HG02885 (cell line): Measurements from ENCODE around the gene PORCN.
A peak's percentile ranks its signal among the peaks of the same experiment; 100 is the strongest.

Experiments
- ATAC-seq: cut with Tn5 transposase; IDR thresholded peaks from one replicate; pipeline ENCODE4 v1.9.1; 2021; ENCODE audit warnings: mild to moderate bottlenecking; ENCODE audit not compliant: unreplicated experiment, poor library complexity

The PORCN gene

DNA sequence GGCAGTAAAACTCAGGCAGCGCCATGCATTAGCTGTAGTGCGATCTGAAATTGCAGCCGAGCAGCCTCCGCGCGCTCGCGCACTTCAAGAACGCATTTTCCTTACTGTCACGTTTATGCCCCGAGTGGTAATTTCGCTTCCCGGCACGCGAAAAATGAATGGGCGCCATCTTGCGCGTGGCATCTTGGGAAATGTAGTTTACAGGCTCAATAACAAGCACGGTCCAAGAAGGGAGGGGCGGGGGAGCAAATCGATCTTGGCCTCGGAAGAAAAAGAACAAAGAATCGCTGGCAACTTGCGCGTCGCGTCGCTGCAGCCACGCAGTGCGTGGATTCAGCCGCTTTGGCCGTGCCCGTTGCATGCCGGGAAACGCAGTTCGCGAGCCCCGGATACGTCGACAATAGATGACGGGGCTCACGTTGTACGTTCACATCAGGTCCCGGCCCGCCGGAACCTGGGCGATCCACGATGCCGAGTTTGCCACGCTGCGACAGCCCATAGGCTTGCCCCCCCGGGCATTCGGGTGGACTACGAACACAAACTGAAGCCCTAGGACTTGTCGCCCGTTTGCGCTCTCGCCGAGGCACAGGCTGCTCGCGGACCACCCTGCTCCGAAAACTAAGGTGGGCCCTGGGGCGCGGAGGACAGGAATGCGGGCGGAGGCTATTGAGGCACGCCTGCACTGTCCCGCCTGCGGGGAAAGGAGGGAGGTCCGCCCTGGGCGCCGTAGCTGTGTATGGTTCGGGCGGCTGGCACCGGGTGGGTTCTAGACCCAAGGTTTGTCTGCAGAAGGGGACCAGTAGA is 32.8 kb upstream of the PORCN start, which contains the start of gene FTSJ1:
FTSJ1 (plus strand) TSS at position 426 of the 804 bp plus-strand sequence. CDS start 1,849 bp downstream, outside the sequence.
- peak; percentile 87 for ATAC-seq

DNA sequence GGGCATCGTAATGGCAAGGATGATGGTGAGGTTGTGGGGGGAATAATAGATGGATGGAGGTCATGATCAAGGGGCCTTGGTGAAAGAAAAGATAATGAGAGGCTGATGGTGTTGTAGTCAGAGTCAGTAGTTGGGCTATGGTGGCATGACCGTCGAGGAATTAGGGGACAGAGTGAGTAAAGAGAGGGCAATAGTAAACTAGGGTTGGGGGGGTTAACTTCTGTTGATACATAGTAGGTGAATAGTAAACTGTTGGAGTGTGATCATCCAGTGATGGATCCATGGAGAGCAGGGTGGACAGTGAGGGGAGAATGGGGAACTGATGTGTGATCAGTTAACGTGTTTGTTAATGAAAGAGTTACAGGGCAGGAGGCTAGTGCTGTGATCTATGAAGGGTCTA is 31.9 kb upstream of the PORCN start:
- ATAC-seq = no peak

DNA sequence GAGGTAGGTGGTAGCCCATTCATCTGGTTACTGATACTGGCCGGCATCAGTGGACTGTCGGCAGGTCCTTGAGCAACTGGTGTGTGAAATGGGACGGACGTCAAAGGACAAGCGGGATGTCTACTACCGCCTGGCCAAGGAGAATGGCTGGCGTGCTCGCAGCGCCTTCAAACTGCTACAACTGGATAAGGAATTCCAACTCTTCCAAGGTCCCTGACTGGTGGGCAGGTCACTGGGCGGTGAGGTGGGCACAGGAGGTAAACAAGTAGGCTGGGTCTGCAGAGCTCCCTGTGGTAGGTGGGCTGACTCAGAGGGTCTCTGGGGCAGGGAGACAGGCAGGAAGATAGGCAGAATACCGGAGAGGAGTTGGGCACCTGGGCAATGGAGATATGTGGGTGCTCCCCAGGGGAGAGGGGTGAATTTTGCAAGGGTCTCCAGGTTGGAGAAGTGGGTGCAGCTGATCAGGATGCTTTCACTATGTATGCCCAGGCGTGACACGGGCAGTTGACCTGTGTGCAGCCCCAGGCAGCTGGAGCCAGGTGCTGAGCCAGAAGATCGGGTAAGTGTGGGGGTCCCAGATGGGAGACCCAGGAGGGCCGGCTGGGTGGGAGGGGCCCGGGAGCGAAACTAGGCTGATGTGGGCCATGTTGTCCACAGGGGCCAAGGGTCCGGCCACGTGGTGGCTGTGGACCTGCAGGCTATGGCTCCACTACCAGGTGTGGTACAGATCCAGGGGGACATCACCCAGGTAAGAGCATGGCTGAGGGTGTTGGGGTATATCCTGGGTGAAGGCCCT is 30.6 kb upstream of the PORCN start:
- no peak for ATAC-seq

DNA sequence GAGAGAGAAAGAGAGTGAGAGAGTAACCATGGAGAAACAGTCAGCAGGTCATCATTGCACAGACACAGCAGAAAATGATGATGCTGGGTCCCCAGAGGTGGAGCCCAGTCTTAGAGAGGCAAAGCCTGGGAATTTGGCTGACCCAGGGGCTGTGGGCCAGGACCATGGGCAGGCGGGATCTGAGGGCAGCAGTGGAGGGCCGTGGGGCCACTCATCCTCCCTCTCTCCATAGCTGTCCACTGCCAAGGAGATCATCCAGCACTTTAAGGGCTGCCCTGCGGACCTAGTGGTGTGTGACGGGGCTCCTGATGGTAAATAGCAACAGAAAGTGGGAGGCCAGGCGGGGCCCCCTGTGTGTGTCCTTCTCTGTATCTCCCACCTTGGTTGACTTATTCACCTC is 30.0 kb upstream of the PORCN start:
- ATAC-seq = no peak

DNA sequence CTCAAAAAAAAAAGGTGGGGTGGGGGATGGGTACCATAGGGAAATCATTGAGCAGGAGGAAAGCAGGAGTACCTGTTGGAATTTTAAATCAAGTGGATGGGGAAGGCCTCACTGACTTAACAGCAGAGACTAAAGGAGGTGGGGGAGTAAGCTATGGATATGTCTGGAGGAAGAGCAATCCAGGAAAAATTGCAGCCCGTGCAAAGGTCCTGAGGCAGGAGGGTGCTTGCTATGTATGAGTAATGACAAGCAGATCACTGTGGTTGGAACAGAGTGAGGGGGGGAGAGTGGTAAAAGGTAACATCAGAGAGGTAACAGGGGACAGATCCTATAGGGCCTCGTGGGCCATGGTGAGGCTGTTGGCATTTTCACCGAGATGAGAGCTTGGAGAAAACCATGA is 28.6 kb upstream of the PORCN start:
- ATAC-seq = no peak

DNA sequence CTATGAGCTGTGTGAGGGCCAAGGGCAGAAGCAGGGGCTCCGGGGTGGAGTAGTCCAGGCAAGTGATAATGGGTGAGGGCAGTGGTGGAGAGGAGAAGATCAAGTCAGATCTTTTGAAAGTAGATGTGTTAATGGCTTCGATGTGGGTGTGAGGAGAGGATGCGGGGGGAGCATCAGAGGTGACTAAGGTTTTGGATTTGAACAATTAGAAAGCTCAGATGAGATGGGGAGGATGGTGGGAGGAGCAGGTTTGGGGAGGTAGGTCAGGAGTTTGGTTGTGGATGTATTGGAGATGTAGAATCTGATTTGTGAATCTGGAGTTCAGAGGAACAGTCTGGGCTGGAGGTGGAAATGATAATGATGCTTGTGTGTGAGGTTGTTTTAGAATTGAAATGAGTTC is 28.2 kb upstream of the PORCN start:
- no peak for ATAC-seq

DNA sequence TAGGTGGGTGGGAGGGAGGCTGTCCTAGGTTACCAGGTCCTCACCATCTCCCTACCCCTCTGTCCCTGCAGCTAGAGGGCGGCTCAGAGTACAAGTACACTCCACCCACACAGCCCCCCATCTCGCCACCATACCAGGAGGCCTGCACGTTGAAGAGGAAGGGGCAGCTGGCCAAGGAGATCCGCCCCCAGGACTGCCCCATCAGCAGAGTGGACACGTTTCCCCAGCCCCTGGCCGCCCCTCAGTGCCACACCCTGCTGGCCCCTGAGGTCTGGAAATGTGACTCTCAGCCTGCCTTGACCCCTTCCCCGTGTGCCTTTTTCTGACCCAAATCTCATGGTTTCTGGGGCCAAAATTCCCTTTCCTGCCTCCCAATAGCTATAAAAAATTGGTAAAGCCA is 26.3 kb upstream of the PORCN start:
- ATAC-seq = no peak

DNA sequence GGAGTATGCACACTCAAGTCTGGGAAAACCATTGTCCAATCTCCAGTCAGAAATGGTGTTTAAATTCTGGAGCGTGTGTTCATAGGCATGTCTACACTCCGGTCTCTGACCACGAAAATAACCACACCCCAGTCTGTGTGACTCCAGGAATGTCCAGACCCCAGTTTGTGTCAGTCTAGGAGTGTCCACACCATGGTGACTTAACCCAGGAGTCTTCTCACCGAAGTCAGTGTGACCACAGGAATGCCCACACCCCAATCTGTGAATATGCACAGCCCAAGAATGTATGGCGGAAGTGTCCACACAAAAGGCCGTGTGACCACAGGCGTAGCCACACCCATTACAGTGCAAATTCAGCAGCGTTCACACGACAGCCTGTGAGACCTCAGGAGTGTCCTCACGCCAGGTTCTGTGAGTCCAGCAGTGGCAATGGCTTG is 21.4 kb upstream of the PORCN start:
- no peak for ATAC-seq

DNA sequence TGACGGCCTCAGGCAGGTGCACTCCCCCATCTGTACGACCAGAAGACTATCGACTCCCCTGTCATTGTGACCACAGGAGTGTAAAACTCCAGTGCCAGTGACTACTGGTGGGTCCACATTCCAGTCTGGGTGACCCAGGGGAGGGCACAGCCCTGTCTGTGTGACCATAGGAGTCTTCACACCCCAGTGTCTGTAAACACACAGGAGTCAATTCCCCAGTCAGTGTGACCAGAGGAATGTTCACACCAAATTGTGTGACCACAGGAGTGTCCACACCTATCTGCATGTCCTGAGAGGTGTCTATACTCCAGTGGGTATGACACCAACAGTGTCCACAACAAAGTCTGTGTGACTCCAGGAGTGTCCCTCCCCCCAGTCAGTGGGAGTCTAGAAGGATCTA is 20.8 kb upstream of the PORCN start:
- ATAC-seq = no peak

DNA sequence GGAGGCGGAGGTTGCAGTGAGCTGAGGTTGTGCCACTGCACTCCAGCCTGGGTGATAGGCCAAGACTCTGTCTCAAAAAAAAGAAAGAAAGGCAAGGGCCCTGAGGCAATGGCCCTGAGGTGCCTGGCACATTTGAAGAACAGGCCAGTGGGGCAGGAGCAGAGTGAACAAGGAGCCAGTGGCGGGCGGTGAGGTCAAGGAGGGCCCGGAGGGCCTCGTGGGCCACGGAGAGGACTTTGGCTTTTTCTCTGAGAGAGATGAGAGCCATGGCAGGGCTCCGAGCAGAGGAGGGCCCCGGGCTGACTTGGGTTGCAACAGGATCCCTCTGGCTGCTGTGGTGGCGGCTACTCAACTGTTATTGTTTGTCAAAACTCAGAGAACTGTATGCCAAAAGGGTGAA is 19.5 kb upstream of the PORCN start:
- ATAC-seq = no peak

DNA sequence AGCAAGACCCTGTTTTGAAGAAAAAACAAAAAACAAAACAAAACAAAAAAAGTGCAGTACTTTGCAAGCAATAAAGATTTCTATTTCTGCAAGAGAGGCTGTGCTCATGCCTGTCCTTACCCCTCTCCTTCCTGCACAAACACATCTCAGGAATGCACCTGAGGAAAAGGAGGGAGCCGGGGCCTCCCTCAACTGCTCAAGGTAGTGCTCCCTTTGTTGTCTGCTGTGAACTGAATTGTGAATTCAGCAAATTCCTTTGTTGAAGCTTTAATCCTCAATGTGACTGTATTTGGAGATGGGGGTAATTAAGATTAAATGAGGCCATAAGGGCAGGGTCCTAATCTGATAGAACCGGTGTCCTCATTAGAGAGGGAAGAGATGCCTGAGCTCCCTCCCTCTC is 18.9 kb upstream of the PORCN start:
- ATAC-seq = no peak

DNA sequence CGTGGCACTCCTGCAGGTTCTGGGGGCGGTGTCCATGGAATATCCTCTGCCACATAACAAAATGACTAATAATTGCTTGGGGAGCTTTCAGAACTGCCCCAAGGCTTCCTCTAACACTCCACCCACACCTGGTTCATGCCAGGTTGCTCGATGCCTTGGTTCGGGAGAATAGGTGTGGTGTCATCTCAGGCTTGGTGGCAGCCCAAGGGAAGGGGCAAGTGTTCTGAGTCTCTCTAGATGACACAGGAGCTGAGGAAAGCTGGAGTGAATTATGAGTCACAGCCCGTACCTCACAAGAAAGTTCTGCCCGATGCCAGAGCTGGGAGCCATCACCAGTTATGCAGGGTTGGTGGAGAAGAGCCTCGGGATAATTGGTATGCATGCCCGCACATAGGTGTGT is 18.1 kb upstream of the PORCN start:
- no peak for ATAC-seq

DNA sequence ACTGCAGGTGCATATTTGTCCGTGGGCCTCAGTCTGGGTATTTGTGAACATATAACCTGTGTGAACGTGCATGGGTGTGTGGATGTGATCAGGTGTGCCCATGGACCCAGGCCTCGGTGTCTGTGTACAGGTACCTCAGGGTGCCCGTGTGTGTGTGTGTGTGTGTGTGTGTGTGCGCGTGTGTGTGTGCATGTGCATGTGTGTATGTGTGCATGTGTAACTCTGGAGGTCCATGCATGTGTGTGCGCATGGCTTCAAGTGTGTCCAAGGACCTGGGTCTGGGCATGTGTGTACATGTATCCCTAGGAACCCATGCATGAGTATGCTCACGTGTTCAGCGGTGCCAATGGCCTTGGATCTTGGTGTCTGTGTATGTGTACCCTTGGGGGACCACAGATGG is 17.0 kb upstream of the PORCN start:
- no peak for ATAC-seq

DNA sequence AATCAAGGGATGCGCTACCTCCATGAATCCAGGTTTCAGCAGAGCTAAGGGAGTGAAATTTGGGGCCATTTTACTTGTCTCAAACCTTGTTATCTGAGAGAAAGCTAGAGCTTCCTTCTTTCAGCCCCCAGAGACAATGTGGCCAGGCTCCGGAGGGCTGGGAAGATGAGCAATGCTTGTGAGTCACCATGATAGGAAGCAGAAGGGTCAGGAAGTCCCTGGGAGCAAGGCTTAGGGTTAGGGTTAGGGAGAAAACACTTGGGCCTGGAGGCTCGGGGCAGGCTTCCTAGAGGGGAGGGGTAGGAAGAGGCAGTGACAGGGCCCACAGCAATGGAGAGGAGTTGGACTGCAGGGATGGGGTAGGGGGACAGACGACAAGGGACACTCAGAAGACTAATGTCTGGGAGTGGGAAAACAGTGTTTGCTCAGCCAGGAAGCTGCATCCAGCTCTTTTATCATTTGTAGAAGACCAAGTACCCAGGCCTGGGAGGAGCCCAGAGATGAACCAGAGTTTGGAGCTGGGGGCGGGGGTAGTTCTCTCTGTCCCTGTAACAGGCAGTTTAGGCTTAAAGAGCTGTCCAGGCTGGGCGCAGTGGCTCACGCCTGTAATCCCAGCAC is 16.4 kb upstream of the PORCN start:
- ATAC-seq = no peak

DNA sequence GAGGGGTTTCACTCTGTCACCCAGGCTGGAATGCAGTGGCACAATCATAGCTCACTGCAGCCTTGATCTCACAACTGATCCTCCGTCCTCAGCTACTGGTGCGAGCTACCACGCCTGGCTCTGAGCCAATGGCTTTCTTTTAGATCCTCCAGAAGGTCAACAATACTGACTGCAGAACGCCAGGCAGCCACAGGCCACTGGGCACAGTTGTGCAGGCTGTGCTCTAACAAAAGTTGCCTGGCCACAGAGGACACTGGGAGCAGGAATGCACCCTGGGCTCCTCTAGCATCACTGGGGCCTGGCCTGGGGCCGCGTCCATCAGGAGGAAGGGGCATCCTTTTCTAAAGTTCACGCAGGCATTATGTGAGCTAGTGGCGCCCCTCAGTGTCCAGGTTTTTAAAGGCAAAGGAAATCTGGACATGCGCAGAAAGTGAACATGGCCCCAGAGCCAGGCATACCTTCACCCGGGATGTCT is 14.9 kb upstream of the PORCN start:
- no peak for ATAC-seq

DNA sequence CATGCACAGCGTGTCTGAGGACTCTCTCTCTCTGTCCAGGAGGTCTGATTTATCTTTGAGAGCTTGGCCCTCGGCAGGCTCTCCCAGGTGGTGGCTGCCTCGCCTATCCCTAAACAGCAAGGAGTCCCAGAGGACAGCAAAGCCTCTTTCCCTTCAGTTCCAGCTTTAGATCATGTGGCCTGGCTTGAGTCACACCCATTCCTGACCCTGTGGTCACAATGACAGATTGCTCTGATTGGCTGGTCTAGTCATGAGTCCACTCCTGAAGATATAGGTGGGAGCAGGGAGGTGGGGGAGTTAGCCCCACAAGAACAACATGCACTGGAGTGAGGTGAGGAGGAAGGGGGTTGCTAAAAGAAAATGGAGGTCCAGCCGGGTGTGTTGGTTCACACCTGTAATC is 12.1 kb upstream of the PORCN start:
- ATAC-seq = no peak

DNA sequence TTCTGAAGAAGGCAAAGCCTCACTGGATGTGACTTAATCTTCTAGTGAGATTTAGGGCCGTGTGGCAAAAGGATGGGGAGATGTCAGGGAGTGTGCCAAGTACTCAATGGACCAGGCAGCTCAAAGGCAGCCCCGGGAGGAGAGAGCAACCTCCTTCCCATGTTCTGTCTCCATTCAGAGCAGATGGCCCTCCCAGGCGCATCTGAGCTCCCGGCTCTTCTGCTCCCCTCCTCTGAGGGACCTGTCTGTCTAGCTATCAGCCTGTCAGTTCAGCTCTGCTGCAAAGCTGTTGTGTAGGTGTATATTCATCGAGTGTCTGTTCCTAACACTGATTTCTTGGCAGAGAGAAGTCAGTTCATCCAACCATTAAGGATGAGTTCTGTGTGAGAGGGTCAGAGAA is 10.9 kb upstream of the PORCN start:
- ATAC-seq = no peak

DNA sequence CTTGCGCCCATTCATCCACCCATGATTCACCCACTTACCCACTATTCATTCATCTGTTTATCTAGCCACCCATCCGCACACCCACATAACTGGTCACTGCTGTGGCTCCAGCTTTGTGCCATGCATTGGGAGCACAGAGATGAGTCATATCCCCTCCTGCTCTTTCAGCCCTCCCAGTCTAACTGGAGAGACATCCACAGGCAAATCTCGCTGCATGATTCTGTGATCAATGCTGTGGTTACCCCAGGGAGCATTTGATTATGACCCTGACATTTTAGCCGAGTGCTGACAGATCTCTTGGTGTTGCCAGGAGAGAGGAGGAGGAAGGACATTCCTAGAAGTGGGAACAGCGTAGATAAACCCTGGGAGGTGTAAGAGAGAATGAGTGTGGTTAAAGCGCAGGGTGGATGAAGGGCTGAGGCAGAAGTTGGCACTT is 10.4 kb upstream of the PORCN start:
- no peak for ATAC-seq

DNA sequence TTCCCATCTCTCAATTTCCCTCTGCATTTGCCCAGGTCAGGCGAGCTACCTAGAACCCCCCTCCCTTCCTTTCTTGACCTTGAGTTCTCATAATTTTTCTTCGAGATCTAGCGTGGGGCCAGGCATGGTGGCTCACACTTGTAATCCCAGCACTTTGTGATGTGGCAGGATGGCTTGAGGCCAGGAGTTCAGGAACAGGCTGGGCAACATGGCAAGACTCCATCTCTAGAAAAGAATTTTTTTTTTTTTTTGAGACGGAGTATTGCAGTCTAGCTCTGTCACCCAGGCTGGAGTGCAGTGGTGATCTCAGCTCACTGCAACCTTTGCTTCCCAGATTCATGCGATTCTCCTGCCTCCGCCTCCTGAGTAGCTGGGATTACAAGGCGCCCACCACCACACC is 4.5 kb upstream of the PORCN start:
- ATAC-seq = no peak

DNA sequence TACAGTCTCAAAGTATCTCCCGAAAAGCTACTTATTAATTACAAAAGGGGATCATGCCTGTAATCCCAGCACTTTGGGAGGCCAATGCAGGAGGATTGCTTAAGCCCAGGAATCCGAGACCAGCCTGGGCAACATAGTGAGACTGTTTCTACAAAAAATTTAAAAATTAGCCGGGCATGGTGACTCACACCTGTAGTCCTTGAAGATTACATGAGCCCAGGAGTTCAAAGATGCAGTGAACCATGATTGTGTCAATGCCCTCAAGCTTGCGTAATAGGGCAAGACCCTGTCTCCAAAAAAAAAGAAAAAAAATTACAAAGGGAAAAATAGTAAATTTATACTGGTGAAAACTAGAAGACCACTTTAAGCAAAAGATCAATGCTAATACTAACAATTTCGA is 3.3 kb upstream of the PORCN start:
- ATAC-seq = no peak

DNA sequence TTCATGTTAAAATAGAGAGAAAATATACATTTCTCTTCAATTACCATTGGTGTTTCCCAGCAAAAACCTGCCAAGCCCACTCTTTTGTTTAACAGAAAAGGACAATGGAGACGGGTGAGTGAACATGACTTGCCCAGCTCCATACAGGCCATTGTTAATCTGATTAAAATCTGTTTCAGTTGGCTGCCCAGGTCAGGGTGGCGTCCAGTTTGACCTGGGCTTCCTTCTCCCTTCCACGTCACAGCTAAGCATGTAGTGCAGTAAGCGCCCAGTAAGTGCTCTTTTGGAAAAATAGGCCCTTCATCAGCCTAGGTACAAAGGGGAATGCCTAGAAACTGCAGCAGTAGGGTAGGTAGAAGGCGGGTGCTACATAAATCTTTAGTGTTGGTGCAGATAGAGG is 1.5 kb upstream of the PORCN start:
- ATAC-seq = no peak
